Embryonic facial prominence (tissue), 1 donor: Measurements from ENCODE around the gene LAMA3.

Source experiments
- DNase-seq: peaks from one replicate; pipeline ENCODE4 v3.0.0-alpha.2; 2016; ENCODE audit errors: extremely low spot score

LAMA3 gene

DNA sequence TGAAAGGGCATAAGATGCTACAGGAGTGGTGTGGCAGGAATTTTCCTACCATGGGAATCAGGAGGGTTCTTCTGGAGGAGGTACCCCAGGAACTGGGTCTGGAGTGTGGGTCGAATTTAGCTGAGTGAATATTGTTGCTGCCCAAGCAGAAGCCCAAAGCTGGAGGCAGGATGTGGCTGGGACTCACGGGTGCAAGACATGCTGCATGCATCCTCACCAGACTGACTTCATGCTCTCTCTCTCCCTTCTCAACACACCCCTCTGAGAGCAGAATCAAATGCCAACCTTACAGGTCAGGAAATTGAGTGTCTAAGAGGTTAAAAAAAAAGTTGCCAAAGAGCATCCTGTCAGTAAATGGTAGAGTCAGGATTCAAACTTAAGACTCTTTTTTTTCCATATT is 246.6 kb downstream of the LAMA3 start:
- no peak for DNase-seq

- DNase-seq = no peak
Observed at GRCh38 chr18:23936381-23936958, 247.2 kb downstream of the LAMA3 start.

- no peak for DNase-seq
Observed at GRCh38 chr18:23938043-23938756, 248.9 kb downstream of the LAMA3 start.

DNA sequence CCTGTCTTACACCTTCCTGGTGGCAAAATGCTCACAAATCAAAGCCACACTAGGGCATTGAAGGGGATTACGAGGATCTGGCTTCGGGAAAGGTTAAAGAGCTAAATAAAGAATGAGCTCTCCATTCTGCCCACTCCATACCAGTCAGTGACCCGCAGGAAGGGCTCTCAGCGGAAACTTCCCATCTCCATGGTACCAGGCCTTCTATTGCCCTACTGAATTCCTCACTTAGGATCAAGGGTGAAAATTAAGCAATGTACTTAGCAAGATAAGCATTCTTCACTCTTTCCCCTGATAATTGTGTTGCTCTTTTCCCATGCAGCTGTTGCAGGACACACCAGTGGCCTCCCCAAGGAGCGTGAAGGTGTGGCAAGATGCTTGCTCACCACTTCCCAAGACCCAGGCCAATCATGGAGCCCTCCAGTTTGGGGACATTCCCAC is 249.7 kb downstream of the LAMA3 start:
- DNase-seq = no peak

DNA sequence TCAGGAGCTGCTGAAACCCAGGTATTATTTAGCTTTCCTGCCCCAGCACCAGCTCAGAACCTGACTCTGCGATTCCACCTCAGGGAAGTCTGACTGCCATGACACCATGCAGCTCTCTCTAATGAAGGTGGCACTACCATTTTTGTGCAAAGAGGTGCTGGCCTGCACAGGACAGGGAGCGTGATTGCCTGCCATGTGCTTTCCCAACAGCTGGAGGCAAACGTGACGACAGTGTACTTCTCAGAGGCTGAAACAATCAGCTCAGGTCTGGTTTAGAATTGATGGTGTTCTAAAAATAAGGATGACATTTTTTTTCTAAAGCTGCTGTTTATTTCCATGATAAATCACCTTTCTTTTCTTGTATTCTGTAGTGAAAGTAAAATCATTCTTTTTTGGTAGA is 250.1 kb downstream of the LAMA3 start:
- DNase-seq = no peak

GRCh38 chr18:23939896-23940295 is 250.6 kb downstream of the LAMA3 start:
- DNase-seq = no peak

DNA sequence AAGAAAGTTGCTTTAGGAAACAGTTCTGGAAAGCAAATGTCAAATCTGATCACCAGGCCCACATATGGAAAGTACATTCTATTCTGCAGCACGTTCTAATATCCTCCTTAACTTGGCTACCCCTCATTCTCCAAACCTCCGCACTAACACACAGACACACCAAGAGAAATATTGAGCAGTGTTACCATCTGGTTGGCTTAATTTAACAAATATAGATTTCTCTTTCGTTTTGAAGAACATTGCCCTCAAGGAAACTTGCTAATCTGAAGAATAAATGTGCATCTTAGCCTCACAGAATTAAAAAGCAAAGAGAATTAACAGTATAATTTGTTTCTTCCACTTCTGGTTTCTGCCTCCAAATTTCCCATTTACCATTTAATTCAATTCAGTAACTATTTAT is 252.5 kb downstream of the LAMA3 start:
- DNase-seq = no peak

- DNase-seq = no peak
Observed at GRCh38 chr18:23943104-23943503, 253.9 kb downstream of the LAMA3 start.

DNA sequence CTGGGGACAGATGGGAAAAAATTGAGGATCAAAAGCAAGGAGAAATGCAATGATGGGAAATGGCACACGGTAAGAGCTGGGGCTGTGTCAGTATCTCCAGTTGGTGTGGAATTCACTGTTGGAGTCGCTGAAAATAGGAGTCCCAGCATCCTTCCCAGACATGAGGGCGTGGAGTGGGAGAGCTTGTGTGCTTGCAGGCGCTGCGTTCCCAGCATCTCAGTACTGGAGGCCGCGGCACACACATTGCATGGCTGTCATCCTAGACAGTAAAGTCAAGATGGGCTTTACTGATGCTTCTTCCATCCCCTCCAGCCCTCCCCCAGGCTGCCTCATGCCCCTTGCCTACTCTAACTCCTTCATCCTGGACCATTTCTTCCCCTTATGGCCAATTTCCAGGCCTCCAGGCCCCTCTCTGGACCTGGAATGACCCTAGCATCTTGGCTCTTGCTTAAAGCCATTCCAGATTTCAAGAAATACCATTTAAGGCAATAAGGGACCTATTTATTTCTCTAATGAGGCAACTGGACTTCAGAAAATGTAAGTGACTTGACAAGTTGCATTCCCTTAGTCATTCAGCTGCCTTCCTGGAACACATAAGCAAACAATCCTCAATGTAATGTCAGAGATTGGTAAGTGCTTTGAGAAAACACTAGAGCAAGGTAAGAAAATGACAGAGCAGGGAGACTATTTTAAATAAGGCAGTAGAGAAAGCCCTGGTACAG is 254.8 kb downstream of the LAMA3 start:
- no peak for DNase-seq

DNA sequence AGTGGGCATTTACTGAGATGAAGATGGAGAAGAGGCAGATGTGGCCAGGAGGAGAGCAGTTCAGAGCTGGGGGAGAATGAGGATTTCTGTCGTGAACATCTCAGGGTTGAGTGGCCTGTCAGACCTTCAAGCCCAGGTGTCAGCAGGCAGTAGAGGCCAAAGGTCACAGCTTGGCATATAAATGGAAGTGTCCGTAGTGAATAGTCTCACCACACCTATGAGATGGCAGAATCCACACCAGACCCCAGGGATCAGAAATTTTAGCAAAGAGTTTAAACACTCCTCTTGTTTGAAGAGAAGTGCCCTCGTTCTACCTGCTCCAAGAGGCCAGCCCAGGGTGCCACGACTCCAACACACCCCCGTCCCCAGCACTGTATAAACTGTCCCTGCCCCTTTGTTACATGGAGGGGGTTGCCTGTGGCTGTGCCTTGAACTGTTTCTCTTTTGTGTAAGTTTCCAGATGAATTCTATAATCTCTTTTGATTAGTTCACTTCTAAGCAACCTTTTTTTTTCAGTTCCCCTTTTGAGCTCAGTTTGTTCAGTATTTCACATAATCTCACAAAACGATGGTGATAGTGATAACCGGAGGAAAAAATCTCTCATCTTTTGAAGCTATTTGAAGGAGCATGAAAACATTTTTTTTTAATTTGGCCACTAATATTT is 256.3 kb downstream of the LAMA3 start:
- no peak for DNase-seq

- no peak for DNase-seq
Observed at GRCh38 chr18:23949863-23950262, 260.6 kb downstream of the LAMA3 start.

- no peak for DNase-seq
Observed at GRCh38 chr18:23950644-23951043, 261.4 kb downstream of the LAMA3 start.

DNA sequence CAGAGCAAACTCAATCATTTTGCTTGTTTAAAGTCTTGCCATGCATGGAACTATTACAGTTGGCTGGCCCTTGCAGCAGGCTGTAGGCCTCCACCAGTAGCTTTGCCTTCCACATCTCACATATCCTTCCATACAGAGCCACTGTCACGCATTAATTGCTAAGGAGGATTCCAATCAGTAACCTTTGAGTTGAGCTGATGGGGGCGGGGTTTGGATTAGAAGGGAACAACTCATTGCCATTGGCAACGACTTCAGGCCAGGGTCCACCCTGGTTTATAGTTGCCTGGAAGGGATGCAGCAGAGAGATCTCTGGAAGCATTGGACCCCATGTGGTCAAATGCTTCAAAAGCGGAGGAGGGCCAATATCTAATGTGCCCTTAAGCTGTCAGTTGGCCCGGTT is 262.0 kb downstream of the LAMA3 start:
- no peak for DNase-seq

DNA sequence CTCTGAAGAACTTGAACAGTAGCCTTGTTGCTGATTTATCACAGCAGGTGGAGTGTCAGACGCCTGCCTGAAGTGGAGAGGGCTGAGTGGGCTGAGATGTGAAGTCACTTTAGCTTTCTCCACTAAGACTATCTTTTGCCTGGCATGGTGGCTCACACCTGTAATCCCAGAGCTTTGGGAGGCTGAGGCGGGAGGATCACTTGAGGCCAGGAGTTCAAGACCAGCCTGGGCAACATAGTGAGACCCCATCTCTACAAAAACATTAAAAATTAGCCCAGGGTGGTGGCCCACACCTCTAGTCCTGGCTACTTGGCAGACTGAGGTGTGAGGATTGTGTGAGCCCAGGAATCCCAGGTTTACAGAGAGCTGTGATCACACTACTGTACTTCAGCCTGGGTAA is 264.7 kb downstream of the LAMA3 start:
- DNase-seq = no peak

GRCh38 chr18:23956483-23956882 is 267.2 kb downstream of the LAMA3 start:
- no peak for DNase-seq

DNA sequence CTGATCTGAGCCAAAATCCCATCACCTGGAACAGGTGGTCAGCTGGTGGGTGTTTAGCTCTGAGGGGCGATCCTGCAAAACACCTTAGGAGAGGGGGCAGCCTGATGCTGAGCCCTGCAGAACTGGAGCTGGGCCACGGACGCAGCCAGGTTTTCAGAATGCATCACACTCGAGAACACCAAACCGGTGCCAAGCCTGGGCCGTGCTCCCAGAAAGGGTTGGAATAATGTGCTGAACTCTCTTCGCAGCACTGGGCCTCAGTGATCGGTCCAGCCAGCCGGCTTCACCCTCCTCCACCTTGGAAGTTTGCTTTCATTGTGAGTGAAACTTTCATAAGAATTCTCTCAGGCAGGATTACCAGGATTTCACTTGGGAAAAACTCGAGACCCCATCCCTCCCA is 268.8 kb downstream of the LAMA3 start:
- DNase-seq = no peak

DNA sequence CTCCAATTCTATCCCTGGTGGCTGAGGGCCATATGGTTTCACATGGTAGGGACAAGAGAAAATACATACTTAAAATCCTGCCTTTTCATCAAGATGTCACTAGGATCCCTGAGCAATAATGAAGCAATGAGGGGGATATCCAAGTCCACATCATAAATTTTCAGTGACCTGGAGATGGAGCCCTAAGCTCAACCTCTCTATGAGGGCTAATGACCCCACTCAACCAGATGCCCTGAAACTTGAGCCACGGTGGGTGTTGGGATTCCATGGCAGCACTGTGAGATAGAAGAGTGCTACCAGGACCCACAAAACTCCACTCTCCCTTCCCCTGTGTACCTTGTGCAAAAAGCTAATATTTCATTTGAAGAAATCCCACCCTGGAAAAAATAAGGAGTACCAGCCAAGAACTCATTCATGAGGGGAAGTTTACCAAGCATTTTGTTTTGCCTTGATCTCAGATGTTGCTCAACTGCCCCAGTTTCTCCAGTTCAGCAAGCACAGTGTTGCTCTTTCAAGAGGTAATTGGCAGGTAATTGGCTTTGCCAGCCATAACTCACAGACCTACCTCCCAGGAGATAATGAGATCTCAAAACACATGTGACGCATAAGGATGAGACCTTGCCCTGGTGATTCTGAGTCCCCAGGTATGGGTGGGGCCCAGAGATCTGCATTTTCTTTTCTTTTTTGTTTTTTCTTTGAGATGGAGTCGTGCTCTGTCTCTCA is 274.4 kb downstream of the LAMA3 start:
- DNase-seq = no peak

DNA sequence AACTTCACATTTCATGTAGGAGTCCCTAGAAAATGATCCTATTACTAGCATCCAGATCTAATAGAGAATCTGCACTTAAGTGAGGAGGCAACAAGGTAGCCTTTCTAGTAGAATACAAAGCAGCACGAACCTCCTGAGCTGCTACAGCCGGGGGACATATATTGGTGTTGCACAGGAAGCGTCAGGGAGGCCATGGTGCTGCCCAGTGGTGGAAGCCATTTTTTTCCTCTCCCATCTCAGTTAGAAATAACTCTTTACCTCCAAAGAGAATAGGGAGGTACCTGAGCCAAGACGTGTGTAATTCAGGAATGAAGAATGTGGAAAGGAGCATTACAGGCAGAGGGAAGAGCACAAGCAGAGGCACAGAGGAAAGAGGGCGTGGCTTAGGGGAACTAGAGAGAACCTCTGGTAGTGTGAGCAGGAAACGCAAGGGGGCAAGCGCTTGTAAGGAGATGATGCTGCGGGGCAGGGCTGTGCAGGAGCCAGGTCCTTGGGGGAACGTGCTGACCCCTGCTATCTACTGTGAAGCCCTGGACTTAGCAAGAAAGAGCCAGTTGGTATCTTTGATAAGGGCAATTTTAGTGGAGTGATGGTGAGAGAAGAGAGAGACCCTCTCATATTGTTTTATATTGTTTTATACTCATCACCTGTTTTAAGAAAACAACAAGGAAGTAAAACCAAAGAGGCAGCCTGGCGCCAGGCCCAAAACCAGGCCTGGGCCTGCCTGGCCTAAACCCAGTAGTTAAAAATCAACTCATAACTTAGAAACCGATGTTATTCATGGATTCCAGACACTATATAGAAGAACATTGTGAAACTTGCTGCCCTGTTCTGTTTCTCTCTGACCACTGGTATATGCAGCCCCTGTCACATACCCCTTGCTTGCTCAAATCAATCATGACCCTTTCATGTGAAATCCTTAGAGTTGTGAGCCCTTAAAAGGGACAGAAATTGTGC is 275.3 kb downstream of the LAMA3 start:
- no peak for DNase-seq

GRCh38 chr18:23966909-23967308 is 277.7 kb downstream of the LAMA3 start:
- no peak for DNase-seq

- no peak for DNase-seq
Observed at GRCh38 chr18:23967321-23968089, 278.3 kb downstream of the LAMA3 start.
